ENCODE data around the gene RHOBTB1.
"Not testable (repeated sequence)": the region's sequence is repeated elsewhere in the genome, so short reads cannot be mapped to it uniquely, and the experiment has no call there.

Gene RHOBTB1

DNA sequence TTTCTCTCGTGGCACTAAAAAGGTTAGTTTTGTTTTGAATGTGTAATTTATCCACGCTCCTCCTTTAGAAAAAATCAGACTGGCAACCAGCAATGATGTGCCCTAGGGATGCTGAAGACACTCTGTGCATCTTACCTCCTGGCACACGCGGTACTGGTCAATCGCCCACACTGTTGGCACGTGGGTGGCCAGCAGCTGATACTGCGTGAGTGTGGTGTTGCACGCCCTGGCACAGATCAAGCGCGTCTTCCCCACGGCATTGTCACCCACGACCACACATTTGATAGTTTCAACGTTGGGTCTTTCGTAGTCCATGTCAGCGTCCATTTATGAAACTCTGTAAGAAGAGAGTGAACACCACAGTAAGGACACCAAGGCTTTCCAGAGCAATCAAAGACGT is 32.8 kb downstream of the RHOBTB1 start:
- TF ChIP-seq, protein P1, sequence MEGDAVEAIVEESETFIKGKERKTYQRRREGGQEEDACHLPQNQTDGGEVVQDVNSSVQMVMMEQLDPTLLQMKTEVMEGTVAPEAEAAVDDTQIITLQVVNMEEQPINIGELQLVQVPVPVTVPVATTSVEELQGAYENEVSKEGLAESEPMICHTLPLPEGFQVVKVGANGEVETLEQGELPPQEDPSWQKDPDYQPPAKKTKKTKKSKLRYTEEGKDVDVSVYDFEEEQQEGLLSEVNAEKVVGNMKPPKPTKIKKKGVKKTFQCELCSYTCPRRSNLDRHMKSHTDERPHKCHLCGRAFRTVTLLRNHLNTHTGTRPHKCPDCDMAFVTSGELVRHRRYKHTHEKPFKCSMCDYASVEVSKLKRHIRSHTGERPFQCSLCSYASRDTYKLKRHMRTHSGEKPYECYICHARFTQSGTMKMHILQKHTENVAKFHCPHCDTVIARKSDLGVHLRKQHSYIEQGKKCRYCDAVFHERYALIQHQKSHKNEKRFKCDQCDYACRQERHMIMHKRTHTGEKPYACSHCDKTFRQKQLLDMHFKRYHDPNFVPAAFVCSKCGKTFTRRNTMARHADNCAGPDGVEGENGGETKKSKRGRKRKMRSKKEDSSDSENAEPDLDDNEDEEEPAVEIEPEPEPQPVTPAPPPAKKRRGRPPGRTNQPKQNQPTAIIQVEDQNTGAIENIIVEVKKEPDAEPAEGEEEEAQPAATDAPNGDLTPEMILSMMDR (IDR thresholded peaks at IDR 0.05; ENCODE audit: low read depth, low read length), result no peak

DNA sequence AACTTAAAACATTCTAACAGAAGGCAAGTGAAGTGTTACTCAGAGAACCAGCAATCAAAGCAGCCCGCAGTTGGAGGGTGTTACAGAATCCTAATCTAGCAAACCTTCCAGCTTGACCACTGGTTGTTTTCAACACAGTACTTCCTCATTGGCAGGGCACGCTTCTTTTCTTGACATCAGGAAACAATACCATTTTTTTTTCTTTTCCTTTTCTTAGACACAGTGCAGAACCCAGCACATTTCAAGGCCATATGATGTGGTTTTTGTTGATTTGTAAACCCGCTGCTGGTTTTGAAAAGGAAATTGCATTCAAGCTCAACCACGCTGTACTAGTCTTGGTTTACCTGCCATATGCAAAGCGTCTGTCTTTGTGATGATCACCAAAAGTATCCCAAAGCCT is 33.4 kb downstream of the RHOBTB1 start:
- DNase-seq (ENCODE audit: low read depth in 2 of 2), result peak in 1 of 2 donors; percentile 80
- H3K4me3 ChIP-seq (replicated peaks in 1 of 2; ENCODE audit: low read depth in 2 of 2, low read length in 2 of 2), result no peak overlapping the region
- TF ChIP-seq, protein P1 (IDR thresholded peaks at IDR 0.05; ENCODE audit: low read depth, low read length), result no peak

More for the DNA sequence above, 32.8 kb downstream of the RHOBTB1 start:
- no peak for DNase-seq (ENCODE audit: low read depth in 2 of 2)
- no peak overlapping the region for H3K4me3 ChIP-seq (replicated peaks in 1 of 2; ENCODE audit: low read depth in 2 of 2, low read length in 2 of 2)

DNA sequence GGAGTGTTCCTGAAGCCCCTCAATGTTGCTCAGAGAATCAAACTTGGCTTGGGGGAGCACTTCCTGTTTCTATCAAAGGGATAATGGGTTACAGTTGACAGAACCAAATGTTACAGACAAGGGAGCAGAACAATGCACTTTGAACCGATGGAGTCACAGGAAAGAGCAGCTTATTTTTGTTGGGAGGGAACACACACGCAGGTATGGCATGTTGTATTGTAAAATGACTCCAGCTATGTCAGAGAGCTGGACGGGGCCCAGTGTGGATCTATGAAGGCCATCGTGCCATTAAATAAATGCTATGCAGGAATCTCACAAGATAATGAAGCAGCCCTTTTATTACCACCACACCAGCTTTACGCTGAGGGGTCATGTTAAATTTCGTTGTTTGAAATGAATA is 35.1 kb downstream of the RHOBTB1 start:
- no peak overlapping the region for H3K4me3 ChIP-seq (replicated peaks in 1 of 2; ENCODE audit: low read depth in 2 of 2, low read length in 2 of 2)
- TF ChIP-seq, protein P1 (IDR thresholded peaks at IDR 0.05; ENCODE audit: low read depth, low read length), result no peak
- no peak for DNase-seq (ENCODE audit: low read depth in 2 of 2)

DNA sequence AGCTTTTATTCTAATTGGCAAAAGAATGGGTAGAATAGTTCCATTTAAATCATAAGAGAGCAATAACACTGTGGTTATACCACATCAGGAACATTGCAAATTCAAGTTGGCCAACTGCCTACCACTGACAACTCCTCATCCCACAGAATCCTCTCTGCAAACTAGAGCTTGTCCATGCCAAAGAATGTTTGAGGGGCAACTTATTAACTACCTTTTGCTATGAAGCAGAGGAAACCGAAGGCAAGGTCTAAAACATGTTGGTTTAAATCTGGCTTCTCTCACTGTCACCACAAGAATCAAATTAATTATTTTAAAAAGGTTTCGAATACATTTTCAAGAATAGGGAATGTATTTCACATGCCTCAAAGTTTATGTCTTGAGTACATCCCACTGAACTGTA is 36.0 kb downstream of the RHOBTB1 start:
- TF ChIP-seq, protein P1 (IDR thresholded peaks at IDR 0.05; ENCODE audit: low read depth, low read length), result no peak
- no peak overlapping the region for H3K4me3 ChIP-seq (replicated peaks in 1 of 2; ENCODE audit: low read depth in 2 of 2, low read length in 2 of 2)
- peak in 1 of 2 donors; percentile 45 for DNase-seq (ENCODE audit: low read depth in 2 of 2)

DNA sequence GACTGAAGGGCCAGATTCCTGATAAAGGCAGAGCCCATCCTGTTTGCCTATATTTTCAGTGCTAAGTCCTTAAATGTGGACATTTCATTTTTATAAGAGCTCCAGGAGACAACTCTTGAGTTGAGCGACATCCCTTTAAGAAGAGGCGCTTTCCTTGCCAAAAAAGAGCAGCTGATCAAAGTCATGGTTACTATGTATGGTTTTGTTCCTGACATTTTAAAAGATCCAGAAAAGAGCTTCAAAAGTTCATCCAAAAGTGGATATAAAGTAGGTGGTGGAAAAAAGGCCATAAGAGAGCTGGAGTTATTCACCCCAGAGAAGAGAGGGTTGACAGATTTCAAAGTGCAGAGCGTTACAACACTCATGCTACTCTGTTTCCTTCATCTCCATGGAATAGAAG is 36.7 kb downstream of the RHOBTB1 start:
- H3K4me3 ChIP-seq (replicated peaks in 1 of 2; ENCODE audit: low read depth in 2 of 2, low read length in 2 of 2), result no peak overlapping the region
- DNase-seq (ENCODE audit: low read depth in 2 of 2), result no peak
- TF ChIP-seq, protein P1 (IDR thresholded peaks at IDR 0.05; ENCODE audit: low read depth, low read length), result no peak

DNA sequence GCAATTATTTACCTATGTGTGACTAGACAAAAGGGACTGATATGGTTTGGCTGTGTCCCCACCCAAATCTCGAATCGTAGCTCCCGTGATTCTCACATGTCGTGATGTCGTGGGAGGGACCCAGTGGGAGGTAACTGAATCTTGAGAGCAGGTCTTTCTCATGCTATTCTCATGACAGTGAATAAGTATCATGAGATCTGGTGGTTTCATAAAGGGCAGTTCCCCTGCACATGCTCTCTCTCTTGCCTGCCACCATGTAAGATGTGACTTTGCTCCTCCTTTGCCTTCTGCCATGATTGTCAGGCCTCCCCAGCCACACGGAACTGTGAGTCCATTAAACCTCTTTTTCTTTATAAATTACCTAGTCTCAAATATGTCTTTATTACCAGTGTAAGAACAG is 37.2 kb downstream of the RHOBTB1 start:
- not testable (repeated sequence) for DNase-seq (ENCODE audit: low read depth in 2 of 2); H3K4me3 ChIP-seq (replicated peaks in 1 of 2; ENCODE audit: low read depth in 2 of 2, low read length in 2 of 2)

DNA sequence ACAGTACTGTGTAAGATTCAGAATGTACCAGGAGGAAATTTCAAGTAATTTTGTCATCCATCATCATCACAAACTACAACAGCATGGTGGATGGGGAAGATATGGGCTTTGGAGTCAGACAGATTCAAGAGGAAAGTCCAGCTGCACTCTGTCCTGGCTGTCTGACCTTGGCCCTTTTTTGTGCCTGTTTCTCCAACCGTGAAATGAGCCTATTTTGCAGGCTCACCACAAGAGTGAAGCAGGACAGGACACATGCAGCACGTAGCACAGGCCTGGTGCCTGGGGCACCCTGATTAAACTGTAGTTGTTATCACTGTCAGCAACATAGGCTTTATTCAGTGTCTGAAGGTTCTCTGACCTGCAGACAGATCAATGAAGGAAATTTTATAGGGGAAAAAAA is 37.6 kb downstream of the RHOBTB1 start:
- no peak overlapping the region for H3K4me3 ChIP-seq (replicated peaks in 1 of 2; ENCODE audit: low read depth in 2 of 2, low read length in 2 of 2)
- DNase-seq (ENCODE audit: low read depth in 2 of 2), result no peak
- TF ChIP-seq, protein P1 (IDR thresholded peaks at IDR 0.05; ENCODE audit: low read depth, low read length), result no peak
